Mammary epithelial cell (primary cell): Measurements from ENCODE around the gene PRKCH.

Experiments
- CTCF ChIP-seq, 2 donors: IDR thresholded peaks in 1 of 2; conservative IDR thresholded peaks in 1 of 2; 2 replicates each; pipeline ENCODE4 v1.5.1; 2011 to 2012; ENCODE audit warnings: inconsistent platforms in 2 of 2, low read length in 2 of 2, mild to moderate bottlenecking in 2 of 2, control low read depth in 1 of 2, low read depth in 1 of 2; ENCODE audit not compliant: insufficient read depth in 1 of 2; ENCODE audit errors: extremely low read depth in 1 of 2
- EZH2 ChIP-seq: IDR thresholded peaks from 2 replicates; pipeline ENCODE4 v1.6.1; 2012; ENCODE audit warnings: low read length, inconsistent platforms, borderline replicate concordance

GRCh38 chr14:61345151-61345482 is 23.7 kb downstream of the PRKCH start:
- TF ChIP-seq CTCF (conservative IDR thresholded peaks at IDR 0.05 in 1 of 2, IDR thresholded peaks at IDR 0.05 in 1 of 2; ENCODE audit: extremely low read depth in 1 of 2, insufficient read depth in 1 of 2, low read depth in 1 of 2, low read length in 2 of 2) (no peak), EZH2 (no peak)
